ENCODE data around the gene ITK.

DNA sequence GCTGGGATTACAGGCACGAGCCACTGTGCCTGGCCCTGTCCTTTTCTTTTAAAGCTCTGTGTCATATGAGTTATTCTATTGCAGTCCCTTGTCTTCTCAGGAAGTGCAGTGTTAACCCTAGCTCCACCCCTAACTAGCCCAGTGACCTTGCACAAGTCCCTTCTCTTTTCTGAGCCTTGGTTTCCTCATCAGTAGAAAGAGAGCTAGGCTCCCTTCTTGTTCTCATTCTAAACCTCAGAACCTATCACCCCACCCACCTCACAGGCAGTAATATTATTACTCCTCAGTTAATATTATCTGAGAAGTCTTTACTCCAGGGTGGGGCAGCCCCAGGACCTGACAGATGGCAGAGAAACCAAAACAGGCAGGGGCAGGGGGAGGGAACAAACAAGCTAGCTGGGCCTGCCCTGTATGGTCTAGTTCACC, 92.5 kb downstream of the ITK start:
- no peak for TF ChIP-seq POLR2AphosphoS5 (IDR thresholded peaks at IDR 0.05; ENCODE audit: insufficient read depth, low read depth, low read length)
- TF ChIP-seq, protein P1, sequence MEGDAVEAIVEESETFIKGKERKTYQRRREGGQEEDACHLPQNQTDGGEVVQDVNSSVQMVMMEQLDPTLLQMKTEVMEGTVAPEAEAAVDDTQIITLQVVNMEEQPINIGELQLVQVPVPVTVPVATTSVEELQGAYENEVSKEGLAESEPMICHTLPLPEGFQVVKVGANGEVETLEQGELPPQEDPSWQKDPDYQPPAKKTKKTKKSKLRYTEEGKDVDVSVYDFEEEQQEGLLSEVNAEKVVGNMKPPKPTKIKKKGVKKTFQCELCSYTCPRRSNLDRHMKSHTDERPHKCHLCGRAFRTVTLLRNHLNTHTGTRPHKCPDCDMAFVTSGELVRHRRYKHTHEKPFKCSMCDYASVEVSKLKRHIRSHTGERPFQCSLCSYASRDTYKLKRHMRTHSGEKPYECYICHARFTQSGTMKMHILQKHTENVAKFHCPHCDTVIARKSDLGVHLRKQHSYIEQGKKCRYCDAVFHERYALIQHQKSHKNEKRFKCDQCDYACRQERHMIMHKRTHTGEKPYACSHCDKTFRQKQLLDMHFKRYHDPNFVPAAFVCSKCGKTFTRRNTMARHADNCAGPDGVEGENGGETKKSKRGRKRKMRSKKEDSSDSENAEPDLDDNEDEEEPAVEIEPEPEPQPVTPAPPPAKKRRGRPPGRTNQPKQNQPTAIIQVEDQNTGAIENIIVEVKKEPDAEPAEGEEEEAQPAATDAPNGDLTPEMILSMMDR (IDR thresholded peaks at IDR 0.05; ENCODE audit: extremely low read depth in 1 of 2, insufficient read depth in 1 of 2, low read depth in 1 of 2, low read length in 2 of 2), result no peak
- TF ChIP-seq POLR2A (IDR thresholded peaks at IDR 0.05; ENCODE audit: low read depth, low read length), result no peak
- no peak for TF ChIP-seq MAX (IDR thresholded peaks at IDR 0.05; ENCODE audit: insufficient read depth, insufficient read length)
- TF ChIP-seq JUN (IDR thresholded peaks at IDR 0.05; ENCODE audit: borderline replicate concordance, insufficient read depth, insufficient read length, low read depth), result no peak
- no peak for TF ChIP-seq EZH2 (IDR thresholded peaks at IDR 0.05; ENCODE audit: borderline replicate concordance, low read depth, low read length, severe bottlenecking)
- no peak for TF ChIP-seq FOS (IDR thresholded peaks at IDR 0.05; ENCODE audit: borderline replicate concordance, insufficient read depth, low read length)

All from endothelial cell of umbilical vein (primary cell).